HCT116 (cell line): Measurements from ENCODE around the gene ELAVL2.

ENCODE experiments used
- CBX3 ChIP-seq: IDR thresholded peaks from 2 replicates; pipeline ENCODE4 v1.6.1; 2012; ENCODE audit warnings: low read depth
- ELF1 ChIP-seq: IDR thresholded peaks from 2 replicates; pipeline ENCODE4 v1.6.1; 2012; ENCODE audit warnings: low read depth, borderline replicate concordance
- EZH2 ChIP-seq: fragments of 200-600 bp; sonication (generic); IDR thresholded peaks from 2 replicates; pipeline ENCODE4 v1.6.1; 2017; ENCODE audit warnings: antibody characterized with exemption, mixed run types
- JUND ChIP-seq: IDR thresholded peaks from 2 replicates; pipeline ENCODE4 v1.6.1; 2012
- POLR2A ChIP-seq: IDR thresholded peaks from 2 replicates; pipeline ENCODE4 v1.7.0; 2011; ENCODE audit warnings: borderline replicate concordance; ENCODE audit not compliant: insufficient read depth, insufficient read length; ENCODE audit errors: extremely low read depth
- POLR2AphosphoS5 ChIP-seq: IDR thresholded peaks from 2 replicates; pipeline ENCODE4 v1.6.1; 2011; ENCODE audit warnings: mild to moderate bottlenecking, low read depth, low read length, moderate library complexity
- RAD21 ChIP-seq: IDR thresholded peaks from 2 replicates; pipeline ENCODE4 v1.6.1; 2012; ENCODE audit warnings: low read depth, mild to moderate bottlenecking
- SIN3A ChIP-seq: IDR thresholded peaks from 2 replicates; pipeline ENCODE4 v1.6.1; 2012; ENCODE audit warnings: low read depth
- SP1 ChIP-seq: IDR thresholded peaks from 2 replicates; pipeline ENCODE4 v1.6.1; 2012; ENCODE audit warnings: low read depth
- YY1 ChIP-seq: IDR thresholded peaks from 2 replicates; pipeline ENCODE4 v1.6.1; 2011; ENCODE audit warnings: low read length, low read depth, moderate library complexity, mild to moderate bottlenecking; ENCODE audit not compliant: insufficient replicate concordance; ENCODE audit errors: extremely low read depth
- TF ChIP-seq, protein P1 (sequence below), 3 experiments: fragments of 200-600 bp in 1 of 3; sonication (generic) in 1 of 3; IDR thresholded peaks in 2 of 3; conservative IDR thresholded peaks in 1 of 3; 2 replicates each; pipeline ENCODE4 v1.5.1; 2012 to 2017; ENCODE audit warnings: low read depth in 2 of 3, low read length in 2 of 3, antibody characterized with exemption in 1 of 3, borderline replicate concordance in 1 of 3, control low read depth in 1 of 3, mild to moderate bottlenecking in 1 of 3, mixed read lengths in 1 of 3, mixed run types in 1 of 3, moderate library complexity in 1 of 3; ENCODE audit not compliant: insufficient read depth in 1 of 3
- TF ChIP-seq, protein P2 (sequence below): IDR thresholded peaks from 2 replicates; pipeline ENCODE4 v1.6.1; 2012

DNA sequence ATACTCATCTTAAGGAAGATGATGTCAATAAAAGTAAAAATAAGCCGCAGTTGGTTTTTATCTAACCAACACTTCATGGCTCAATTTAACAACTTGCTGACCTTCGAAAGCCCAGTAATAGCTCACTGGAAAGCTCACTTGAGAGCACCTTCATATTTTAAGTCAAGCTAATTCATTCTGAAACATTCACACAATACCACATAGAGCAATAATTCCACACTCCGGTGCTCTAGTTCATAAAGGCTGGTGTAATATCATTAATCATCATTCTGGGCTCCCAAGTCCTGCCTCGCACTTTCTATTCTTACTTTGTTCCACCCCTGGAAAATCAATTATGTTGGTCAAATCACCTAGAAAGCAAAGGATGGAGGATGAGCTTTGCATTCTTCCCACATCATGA, 74.4 kb downstream of the ELAVL2 start:
- TF ChIP-seq POLR2A: no peak
- TF ChIP-seq EZH2: no peak
- TF ChIP-seq, protein P1, sequence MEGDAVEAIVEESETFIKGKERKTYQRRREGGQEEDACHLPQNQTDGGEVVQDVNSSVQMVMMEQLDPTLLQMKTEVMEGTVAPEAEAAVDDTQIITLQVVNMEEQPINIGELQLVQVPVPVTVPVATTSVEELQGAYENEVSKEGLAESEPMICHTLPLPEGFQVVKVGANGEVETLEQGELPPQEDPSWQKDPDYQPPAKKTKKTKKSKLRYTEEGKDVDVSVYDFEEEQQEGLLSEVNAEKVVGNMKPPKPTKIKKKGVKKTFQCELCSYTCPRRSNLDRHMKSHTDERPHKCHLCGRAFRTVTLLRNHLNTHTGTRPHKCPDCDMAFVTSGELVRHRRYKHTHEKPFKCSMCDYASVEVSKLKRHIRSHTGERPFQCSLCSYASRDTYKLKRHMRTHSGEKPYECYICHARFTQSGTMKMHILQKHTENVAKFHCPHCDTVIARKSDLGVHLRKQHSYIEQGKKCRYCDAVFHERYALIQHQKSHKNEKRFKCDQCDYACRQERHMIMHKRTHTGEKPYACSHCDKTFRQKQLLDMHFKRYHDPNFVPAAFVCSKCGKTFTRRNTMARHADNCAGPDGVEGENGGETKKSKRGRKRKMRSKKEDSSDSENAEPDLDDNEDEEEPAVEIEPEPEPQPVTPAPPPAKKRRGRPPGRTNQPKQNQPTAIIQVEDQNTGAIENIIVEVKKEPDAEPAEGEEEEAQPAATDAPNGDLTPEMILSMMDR (IDR thresholded peaks at IDR 0.05 in 2 of 3, conservative IDR thresholded peaks at IDR 0.05 in 1 of 3; ENCODE audit: borderline replicate concordance in 1 of 3, insufficient read depth in 1 of 3, low read depth in 2 of 3, low read length in 2 of 3): no peak
- no peak for TF ChIP-seq POLR2AphosphoS5
- TF ChIP-seq CBX3: no peak
- TF ChIP-seq YY1: no peak
- TF ChIP-seq SIN3A: no peak
- no peak for TF ChIP-seq ELF1
- no peak for TF ChIP-seq RAD21
- no peak for TF ChIP-seq SP1
- no peak for TF ChIP-seq JUND
- TF ChIP-seq, protein P2, sequence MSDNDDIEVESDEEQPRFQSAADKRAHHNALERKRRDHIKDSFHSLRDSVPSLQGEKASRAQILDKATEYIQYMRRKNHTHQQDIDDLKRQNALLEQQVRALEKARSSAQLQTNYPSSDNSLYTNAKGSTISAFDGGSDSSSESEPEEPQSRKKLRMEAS: no peak
